ENCODE measurements around the gene SLC25A2.
A peak's percentile ranks its signal among the peaks of the same experiment; 100 is the strongest.

SLC25A2 gene

DNA sequence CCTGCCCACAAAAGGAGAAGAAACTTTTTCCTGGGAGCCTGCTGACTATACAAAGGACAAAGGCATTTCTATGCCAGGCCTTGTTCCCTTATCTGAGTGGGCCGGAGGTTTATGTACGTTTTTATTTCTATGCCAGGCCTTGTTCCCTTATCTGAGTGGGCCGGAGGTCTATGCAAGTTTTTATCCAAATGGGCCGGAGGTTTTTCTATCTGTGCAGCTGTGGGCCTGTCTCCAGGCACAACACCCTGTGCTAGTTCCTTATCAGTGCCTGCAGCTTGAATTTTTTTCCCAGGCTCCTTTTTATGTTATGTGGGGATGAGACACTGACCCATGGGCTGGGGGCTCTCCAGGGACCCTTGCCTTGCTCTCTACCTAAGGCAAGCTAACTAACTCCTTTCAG, 5.5 kb downstream of the SLC25A2 start:
- Histone ChIP-seq H3K4me1 (ENCODE audit: insufficient read depth, low read length) (no peaks in the 10 kb centered on the region), H3K4me3 (ENCODE audit: low read depth in 1 of 2, low read length in 2 of 2) (no peak overlapping the region), H3K4me2 (ENCODE audit: insufficient read depth, low read length) (no peak overlapping the region), H3K36me3 (ENCODE audit: insufficient read depth, low read length) (no peaks in the 10 kb centered on the region), H4K20me1 (ENCODE audit: insufficient read depth, low read length) (no peaks in the 10 kb centered on the region), H3K27me3 (ENCODE audit: insufficient read depth, low read length, poor library complexity) (no peaks in the 10 kb centered on the region), H3K27ac (ENCODE audit: low read length) (no peak overlapping the region), H3K9me3 (ENCODE audit: insufficient read depth, low read length, severe bottlenecking) (peaks cover 5% of the 10 kb centered on the region), H3K79me2 (ENCODE audit: insufficient read depth, low read length) (no peaks in the 10 kb centered on the region), H3K9ac (ENCODE audit: low read depth, low read length) (no peak overlapping the region), H2AFZ (ENCODE audit: low read depth, low read length) (no peak overlapping the region)
- TF ChIP-seq EZH2 (IDR thresholded peaks at IDR 0.05; ENCODE audit: borderline replicate concordance, low read depth, low read length, severe bottlenecking): no peak
- TF ChIP-seq, protein P1, sequence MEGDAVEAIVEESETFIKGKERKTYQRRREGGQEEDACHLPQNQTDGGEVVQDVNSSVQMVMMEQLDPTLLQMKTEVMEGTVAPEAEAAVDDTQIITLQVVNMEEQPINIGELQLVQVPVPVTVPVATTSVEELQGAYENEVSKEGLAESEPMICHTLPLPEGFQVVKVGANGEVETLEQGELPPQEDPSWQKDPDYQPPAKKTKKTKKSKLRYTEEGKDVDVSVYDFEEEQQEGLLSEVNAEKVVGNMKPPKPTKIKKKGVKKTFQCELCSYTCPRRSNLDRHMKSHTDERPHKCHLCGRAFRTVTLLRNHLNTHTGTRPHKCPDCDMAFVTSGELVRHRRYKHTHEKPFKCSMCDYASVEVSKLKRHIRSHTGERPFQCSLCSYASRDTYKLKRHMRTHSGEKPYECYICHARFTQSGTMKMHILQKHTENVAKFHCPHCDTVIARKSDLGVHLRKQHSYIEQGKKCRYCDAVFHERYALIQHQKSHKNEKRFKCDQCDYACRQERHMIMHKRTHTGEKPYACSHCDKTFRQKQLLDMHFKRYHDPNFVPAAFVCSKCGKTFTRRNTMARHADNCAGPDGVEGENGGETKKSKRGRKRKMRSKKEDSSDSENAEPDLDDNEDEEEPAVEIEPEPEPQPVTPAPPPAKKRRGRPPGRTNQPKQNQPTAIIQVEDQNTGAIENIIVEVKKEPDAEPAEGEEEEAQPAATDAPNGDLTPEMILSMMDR (IDR thresholded peaks at IDR 0.05; ENCODE audit: borderline replicate concordance, extremely low read depth, low read length, poor library complexity, severe bottlenecking): no peak
- ATAC-seq (ENCODE audit: insufficient read depth, low read depth) (no peak), DNase-seq (no peak)

DNA sequence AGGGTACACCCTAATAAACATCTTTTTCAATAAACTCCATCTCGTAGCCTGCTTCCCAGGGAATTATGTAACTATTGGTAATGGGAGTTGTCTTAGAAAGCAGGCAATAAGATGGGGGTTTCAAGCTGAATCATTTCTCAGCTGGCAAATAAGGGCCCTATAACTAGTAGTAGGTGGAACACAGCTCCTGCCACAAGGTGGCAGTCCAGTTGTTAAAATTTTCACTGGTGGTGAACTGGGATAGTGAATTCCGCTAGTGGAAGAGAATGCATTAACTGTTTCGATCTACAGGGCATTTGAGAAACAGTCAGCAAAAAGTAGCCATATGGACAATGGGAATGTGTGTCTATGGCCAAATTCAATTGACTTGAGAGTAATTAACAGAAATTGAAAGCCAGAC, 30.9 kb downstream of the SLC25A2 start:
- H3K4me1 ChIP-seq (ENCODE audit: insufficient read depth, low read length): no peaks in the 10 kb centered on the region
- DNase-seq (peak; percentile 5), ATAC-seq (ENCODE audit: insufficient read depth, low read depth) (no peak)
- no peak overlapping the region for H3K4me2 ChIP-seq (ENCODE audit: insufficient read depth, low read length)
- H3K27me3 ChIP-seq (ENCODE audit: insufficient read depth, low read length, poor library complexity): no peaks in the 10 kb centered on the region
- H4K20me1 ChIP-seq (ENCODE audit: insufficient read depth, low read length): no peaks in the 10 kb centered on the region
- H3K36me3 ChIP-seq (ENCODE audit: insufficient read depth, low read length): no peaks in the 10 kb centered on the region
- peaks cover 4% of the 10 kb centered on the region for H3K9me3 ChIP-seq (ENCODE audit: insufficient read depth, low read length, severe bottlenecking)
- H3K9ac ChIP-seq (ENCODE audit: low read depth, low read length): no peak overlapping the region
- H3K27ac ChIP-seq (ENCODE audit: low read length): no peak overlapping the region
- H3K4me3 ChIP-seq (ENCODE audit: low read depth in 1 of 2, low read length in 2 of 2): no peak overlapping the region
- no peak for TF ChIP-seq EZH2 (IDR thresholded peaks at IDR 0.05; ENCODE audit: borderline replicate concordance, low read depth, low read length, severe bottlenecking)
- TF ChIP-seq, protein P1 (IDR thresholded peaks at IDR 0.05; ENCODE audit: borderline replicate concordance, extremely low read depth, low read length, poor library complexity, severe bottlenecking): peak; percentile 24
- no peak overlapping the region for H2AFZ ChIP-seq (ENCODE audit: low read depth, low read length)
- H3K79me2 ChIP-seq (ENCODE audit: insufficient read depth, low read length): no peaks in the 10 kb centered on the region

DNA sequence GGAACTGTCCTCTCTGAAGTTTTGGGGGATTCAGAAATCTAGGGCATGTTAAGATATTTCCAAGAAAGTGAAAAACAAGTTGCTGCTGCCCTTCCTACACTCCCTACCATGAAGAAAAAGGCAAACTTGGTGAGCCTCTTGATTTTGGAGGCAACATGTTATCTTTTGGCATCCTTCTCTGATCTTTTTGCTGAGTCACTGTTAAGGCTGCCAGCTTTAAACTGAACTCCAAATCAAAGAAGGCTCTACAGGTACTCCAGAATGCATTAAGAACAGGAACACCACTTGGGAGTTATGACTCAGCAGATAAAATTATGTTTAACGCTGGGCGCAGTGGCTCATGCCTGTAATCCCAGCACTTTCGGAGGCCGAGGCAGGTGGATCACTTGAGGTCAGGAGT, 34.7 kb downstream of the SLC25A2 start:
- Histone ChIP-seq H3K4me1 (ENCODE audit: insufficient read depth, low read length) (no peaks in the 10 kb centered on the region), H3K9me3 (ENCODE audit: insufficient read depth, low read length, severe bottlenecking) (peaks cover 9% of the 10 kb centered on the region), H3K27me3 (ENCODE audit: insufficient read depth, low read length, poor library complexity) (no peaks in the 10 kb centered on the region)

More for the DNA sequence above, 34.7 kb downstream of the SLC25A2 start:
- Histone ChIP-seq H3K9ac (ENCODE audit: low read depth, low read length) (no peak overlapping the region), H3K4me2 (ENCODE audit: insufficient read depth, low read length) (no peak overlapping the region), H3K27ac (ENCODE audit: low read length) (no peak overlapping the region), H3K36me3 (ENCODE audit: insufficient read depth, low read length) (no peaks in the 10 kb centered on the region), H3K79me2 (ENCODE audit: insufficient read depth, low read length) (no peaks in the 10 kb centered on the region), H4K20me1 (ENCODE audit: insufficient read depth, low read length) (no peaks in the 10 kb centered on the region), H2AFZ (ENCODE audit: low read depth, low read length) (no peak overlapping the region), H3K4me3 (ENCODE audit: low read depth in 1 of 2, low read length in 2 of 2) (no peak overlapping the region)
- DNase-seq (no peak), ATAC-seq (ENCODE audit: insufficient read depth, low read depth) (no peak)
- TF ChIP-seq, protein P1 (IDR thresholded peaks at IDR 0.05; ENCODE audit: borderline replicate concordance, extremely low read depth, low read length, poor library complexity, severe bottlenecking): no peak
- no peak for TF ChIP-seq EZH2 (IDR thresholded peaks at IDR 0.05; ENCODE audit: borderline replicate concordance, low read depth, low read length, severe bottlenecking)

All from DND-41 (cell line).